GM12878 (cell line): ENCODE data around the gene ISCU.

Source experiments
- CTCF ChIP-seq, 3 experiments: IDR thresholded peaks in 2 of 3; conservative IDR thresholded peaks in 1 of 3; 2 replicates each; pipeline ENCODE4 v1.5.1; 2011; ENCODE audit warnings: low read depth in 3 of 3, low read length in 3 of 3, mild to moderate bottlenecking in 3 of 3, control low read depth in 2 of 3, moderate library complexity in 2 of 3, inconsistent platforms in 1 of 3, mixed read lengths in 1 of 3; ENCODE audit not compliant: control insufficient read depth in 2 of 3, insufficient read depth in 1 of 3; ENCODE audit errors: extremely low read depth in 1 of 3
- SIX5 ChIP-seq: IDR thresholded peaks from 2 replicates; pipeline ENCODE4 v1.6.1; 2011; ENCODE audit warnings: mild to moderate bottlenecking, low read depth, low read length, moderate library complexity; ENCODE audit not compliant: severe bottlenecking

GRCh38 chr12:108609537-108610335 is 47.3 kb downstream of the ISCU start:
- TF ChIP-seq SIX5 = no peak
- no peak for TF ChIP-seq CTCF (IDR thresholded peaks at IDR 0.05 in 2 of 3, conservative IDR thresholded peaks at IDR 0.05 in 1 of 3; ENCODE audit: control insufficient read depth in 2 of 3, extremely low read depth in 1 of 3, insufficient read depth in 1 of 3, low read depth in 3 of 3, low read length in 3 of 3)
